HG03575 (cell line): ENCODE measurements around the gene SPATA2L.
"Not testable (repeated sequence)": the region's sequence is repeated elsewhere in the genome, so short reads cannot be mapped to it uniquely, and the experiment has no call there.

ENCODE experiments used
- ATAC-seq: cut with Tn5 transposase; IDR thresholded peaks from one replicate; pipeline ENCODE4 v1.9.1; 2021; ENCODE audit not compliant: unreplicated experiment, insufficient number of reproducible peaks, low FRiP score; ENCODE audit errors: extremely low read depth

The SPATA2L gene

DNA sequence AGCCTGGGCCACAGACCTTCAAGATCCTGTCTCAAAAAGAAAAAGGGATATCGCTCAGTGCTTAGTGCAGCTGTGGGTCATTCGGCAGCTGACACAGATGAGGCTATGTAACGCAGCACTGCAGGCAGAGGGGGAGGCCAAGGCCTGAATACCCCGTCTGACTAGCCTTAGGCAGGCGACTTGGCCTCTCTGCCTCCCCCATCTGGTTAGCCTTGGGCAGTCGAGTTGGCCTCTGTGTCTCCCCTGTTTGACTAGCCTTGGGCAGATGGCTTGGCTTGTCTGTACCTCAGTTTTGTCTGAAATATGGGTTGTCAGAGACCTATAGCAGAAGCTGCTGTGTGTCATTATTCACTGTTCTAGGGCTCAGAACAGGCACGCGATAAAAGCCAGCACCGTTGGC lies 33.9 kb downstream of the SPATA2L start:
- no peak for ATAC-seq

DNA sequence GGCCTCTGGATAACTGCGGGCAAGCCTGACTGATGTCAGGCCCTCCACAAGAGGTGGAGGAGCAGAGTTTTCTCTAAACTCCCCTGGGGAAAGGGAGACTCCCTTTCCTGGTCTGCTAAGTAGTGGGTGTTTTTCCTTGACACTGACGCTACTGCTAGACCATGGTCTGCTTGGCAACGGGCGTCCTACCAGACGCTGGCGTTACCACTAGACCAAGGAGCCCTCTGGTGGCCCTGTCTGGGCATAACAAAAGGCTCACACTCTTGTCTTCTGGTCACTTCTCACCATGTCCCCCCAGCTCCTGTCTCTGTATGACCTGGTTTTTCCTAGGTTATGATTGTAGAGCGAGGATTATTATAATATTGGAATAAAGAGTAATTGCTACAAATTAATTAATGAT lies 34.5 kb downstream of the SPATA2L start:
- not testable (repeated sequence) for ATAC-seq

DNA sequence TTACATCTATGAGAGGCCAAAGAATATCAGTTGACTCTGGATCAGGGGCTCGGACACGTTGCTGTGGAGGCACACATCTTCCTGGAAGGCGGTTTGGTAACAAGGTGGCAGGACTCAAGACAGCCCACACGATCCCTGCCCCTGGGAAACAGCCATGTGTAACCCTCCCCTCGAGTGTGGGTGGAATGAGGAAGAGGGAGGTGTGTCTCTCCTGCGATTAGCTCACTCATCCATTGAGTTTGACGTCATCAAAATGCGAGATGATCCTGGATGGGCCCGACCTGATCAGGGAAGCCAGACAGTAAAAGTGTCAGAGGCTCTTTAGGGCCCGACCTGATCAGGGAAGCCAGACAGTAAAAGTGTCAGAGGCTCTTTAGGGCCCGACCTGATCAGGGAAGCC lies 37.3 kb downstream of the SPATA2L start:
- not testable (repeated sequence) for ATAC-seq

DNA sequence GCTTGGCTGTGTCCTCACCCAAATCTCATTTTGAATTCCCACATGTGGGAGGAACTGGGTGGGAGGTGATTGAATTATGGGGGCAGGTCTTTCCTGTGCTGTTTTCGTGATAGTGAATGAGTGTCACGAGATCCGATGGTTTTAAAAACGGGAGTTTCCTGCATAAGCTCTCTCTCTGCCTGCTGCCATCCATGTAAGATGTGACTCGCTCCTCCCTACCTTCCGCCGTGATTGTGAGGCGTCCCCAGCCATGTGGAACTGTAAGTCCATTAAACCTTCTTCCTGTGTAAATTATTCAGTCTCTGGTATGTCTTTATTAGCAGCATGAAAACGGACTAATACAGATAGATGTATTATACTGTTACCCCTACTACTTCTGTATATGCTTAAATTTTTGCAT lies 40.3 kb downstream of the SPATA2L start:
- no peak for ATAC-seq

DNA sequence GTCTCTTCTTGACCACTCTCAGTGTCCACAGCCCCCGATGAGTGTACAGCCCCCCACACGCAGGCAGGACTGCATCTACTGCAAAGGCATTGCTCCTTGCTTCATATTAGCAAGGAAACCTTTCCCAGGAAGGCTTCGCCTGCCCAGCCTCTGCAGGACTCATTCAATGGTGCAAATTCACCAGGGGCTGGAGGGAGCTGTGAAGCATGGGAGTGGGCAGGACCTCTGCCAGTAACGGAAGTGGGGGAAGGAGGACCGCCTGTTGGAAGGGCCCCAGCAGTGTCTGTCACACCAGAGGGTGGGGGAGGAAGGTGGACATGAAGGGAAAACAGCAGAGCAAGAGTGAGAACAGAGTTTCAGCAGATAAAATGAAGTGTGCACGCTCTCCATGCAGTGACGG lies 41.4 kb downstream of the SPATA2L start:
- no peak for ATAC-seq

DNA sequence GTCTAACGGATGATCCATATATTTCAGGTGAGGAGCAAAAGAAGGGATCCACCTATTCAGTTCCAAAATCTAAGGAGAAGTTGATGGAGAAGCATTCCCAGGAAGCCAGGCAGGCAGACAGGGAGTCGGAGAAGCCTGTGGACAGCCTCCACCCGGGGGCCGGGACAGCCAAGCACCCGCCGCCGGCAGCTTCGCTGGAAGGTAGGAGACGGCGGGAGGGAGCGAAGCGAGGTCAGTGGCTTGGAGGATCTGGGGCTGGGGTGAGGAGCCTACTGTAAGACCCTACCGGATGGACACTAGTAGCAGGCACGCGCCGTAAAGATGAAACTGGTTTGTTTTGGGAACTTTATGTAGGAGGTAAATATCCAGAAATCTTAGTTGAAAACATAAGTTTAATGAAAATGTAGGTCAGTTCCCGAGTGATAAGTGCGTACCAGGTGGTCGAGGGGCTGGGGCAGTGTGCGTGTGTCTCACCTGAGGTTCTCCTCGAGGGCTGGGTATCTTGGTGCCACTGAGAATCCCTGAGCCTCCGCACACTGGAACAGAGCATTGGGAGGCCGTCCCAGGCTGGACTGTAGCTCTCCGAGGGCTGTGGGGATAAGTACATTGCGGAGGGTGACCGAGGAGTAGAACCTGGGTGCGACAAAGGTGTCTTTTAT lies 43.2 kb downstream of the SPATA2L start:
- ATAC-seq = no peak

DNA sequence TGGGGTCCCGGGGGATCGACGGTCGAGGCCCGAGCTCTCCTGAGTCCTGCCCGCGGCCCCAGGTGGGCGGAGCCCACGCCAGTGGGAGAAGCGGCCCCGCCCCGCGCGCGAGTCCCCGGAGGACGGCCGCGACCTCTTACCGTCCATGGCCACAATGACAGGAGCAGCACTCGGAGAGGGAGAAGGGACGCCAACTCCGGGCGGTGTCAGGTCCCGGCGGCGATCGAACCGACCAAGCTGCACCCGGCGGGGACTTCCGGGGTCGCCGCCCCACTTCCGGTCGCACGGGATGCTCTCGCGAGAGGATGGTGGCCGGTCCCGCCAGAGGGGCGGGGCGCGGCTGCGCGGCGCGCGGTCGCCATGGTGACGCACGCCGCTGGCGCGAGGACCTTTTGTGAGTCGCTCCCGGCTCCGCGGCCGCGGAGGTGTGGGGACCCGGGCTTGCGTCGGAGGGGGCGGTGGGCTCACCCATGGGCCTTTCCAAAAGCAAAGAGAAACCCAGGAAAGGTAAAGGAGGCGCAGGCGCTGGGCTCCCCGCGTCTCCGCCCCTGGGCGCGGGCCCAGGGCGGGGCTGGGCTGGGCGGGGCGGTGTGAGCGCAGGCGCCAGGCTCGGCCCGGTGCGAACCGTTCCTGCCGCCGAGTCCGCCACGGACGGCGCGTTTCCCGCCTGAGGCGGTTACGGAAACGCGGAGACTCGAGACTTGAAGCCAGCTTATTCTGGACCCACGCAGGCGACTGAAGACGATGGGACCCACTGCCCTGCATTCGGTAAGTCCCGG lies 43.9 kb downstream of the SPATA2L start, which contains the start of the genes CHMP1A and SPATA33:
TSS of gene CHMP1A (minus strand) at position 267 of the 779 bp plus-strand sequence. CDS start at position 147, 120 bp downstream.
TSS of gene SPATA33 (plus strand) at position 395 of the 779 bp plus-strand sequence. CDS start at position 471, 76 bp downstream.
- no peak for ATAC-seq

DNA sequence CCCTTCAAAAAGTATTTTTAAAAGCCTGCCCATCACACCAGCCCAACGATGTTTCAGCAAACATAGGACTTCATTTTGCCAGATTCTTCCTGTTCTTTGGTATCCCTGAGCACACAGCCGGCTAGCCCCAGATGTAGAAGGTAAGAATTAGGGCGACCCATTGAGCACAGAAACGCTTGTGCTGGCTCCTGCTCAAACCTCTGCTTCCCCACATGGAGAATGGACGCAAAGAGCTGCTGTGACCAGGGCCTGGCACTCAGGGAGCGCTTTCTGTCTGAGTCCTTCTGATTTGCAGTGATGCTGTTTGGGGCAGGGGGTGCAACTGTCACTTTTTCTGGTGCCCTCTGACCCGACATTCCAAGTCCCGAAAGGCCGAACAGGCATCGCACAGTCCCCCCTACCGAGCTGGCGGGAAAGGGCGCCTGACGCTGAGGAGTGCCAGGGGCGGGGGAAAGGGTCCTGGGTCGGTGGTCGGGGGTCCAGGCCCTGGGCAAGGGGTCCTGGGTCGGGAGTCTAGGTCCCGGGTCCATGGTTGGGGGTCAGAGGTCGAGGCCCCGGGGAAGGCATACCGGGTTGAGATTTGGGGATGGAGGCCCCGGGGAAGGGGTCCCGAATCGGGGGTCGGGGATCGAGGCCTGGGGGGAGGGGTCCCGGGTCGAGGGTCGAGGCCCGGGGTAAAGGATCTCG lies 44.9 kb downstream of the SPATA2L start:
- ATAC-seq = no peak

DNA sequence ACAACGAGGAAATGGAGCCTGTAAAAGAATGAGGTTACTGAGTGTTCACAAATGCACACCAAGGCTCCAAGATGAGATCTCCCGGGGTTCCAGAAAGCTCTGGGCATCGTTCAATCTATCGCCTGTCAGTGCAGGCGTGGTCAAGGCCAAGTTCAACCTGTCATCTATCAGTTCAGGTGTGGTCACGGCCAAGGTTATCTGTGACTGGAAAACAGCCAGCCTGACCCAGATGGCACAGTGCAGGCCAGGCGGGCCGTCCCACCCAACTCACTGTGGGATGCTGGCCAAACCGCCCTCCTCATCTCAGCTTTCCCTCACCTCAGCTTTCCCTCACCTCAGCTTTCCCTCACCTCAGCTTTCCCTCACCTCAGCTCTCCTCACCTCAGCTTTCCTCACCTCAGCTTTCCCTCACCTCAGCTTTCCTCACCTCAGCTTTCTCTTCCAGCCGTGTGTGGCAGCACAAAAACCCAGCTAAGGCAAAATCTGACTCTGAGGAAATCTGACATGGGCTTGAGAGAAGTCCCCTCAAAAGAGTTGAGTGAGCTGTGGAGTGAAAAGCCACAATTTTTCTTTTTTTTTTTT lies 46.4 kb downstream of the SPATA2L start:
- ATAC-seq = no peak

DNA sequence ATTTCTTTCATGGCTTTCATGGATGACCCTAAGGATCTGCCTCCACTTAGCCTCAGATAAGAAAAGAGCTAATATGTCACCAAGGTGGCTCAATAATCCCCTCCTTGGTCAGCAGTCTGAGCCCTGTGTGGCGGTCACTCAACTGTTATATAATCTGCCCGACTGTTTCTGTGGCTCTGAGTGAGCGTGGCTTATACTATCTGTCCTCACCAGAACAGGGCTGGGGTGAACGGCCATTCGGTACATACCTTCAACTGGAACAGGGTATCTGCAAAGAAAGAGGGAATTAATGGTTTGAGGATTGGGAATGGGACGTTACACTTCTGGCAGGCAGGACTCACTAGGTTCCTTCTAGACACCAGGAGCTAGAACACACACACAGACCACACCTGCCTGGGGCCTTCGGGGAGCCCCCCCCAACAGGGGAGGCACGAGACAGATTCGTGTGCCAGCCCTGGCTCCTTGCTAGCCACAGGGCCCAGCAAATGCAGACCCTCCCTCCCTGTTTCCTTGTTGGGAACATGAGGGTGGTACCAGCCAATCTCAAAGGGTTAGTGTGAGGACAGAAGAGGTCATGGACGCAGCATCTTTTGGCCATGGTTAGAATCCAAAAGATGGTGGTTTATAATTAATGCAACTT lies 47.7 kb downstream of the SPATA2L start:
- ATAC-seq = no peak

DNA sequence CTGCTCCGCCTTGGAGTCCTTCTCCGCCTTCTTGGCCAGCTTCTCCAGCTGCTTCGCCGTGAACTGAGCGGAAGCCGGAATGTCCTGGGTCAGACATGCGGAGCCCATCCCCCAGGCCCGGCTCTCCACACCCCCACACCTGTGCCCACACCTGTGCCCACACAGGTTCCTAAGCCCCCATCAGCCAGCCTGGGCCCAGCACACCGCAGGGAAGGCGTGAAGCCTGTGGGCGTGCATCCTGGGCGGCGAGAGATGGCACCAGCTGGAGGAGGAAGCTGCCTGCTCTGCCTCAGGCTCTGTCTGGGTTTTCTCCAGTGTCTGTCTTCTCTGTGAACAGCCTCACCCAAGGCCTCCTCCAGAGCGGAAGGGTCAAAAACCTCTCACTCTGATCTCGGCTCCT lies 49.9 kb downstream of the SPATA2L start:
- no peak for ATAC-seq

DNA sequence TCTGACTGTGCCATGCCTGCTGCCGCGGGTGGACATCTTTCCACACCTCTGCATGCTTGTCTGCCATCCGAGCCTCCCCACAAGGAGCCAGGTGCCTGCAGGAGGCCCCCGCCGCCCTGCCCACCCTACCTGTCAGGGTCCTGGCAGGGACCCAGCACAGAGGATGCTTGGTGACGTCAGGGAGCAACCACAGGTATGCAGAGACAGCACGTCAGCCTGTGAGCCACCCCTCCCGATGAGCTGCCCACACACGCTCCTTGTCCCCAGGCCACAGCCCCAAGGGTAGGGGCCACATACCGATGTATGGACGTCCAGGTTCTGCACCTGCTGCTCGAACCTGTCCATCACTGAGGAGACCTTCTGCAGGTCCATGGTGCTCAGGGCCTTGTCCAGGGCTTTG lies 54.6 kb downstream of the SPATA2L start:
- no peak for ATAC-seq
